ENCODE data around the gene PARD3. TPM values are rescaled to one million over a fixed set of nuclear protein-coding genes. Genes with fewer than 3 reads are reported as not detected.

Gene PARD3
- polyA plus RNA-seq, 1 donor from 2014 or later: 12.4 TPM

DNA sequence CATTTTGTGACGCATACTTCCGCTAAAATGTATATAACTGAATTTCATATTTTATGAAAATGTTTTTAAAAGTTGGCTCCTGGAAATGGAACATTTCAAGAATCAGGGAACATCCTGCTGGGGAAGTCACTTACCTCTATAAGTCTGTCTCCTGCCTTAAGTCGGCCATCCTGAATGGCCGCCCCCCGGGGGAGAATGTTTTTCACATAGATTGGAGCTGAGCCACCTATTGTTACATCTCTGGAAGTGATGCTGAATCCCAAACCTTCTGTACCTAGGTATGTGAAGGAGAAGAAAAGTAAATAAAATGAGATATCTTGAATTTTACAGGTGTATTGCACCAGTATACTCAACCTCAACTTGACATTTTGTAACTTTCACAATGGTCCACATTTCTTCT is 437.3 kb downstream of the PARD3 start:
- Histone ChIP-seq H3K4me3 (ENCODE audit: low read length) (no peak overlapping the region), H3K27me3 (ENCODE audit: insufficient read depth, low read depth, low read length) (no peaks in the 10 kb centered on the region), H2AFZ (ENCODE audit: low read depth, low read length) (no peak overlapping the region), H3K9me3 (ENCODE audit: low read length) (no peaks in the 10 kb centered on the region), H4K20me1 (ENCODE audit: insufficient read depth) (no peaks in the 10 kb centered on the region), H3K36me3 (ENCODE audit: insufficient read depth, low read length) (no peaks in the 10 kb centered on the region), H3F3A (ENCODE audit: insufficient read depth, low read length, poor library complexity, severe bottlenecking) (no peaks in the 10 kb centered on the region), H3K27ac (ENCODE audit: low read length) (no peak overlapping the region), H3K4me2 (ENCODE audit: low read length) (no peak overlapping the region), H3K79me2 (replicated peaks; ENCODE audit: insufficient read depth, low read length) (no peaks in the 10 kb centered on the region), H3K9ac (ENCODE audit: low read length) (no peak overlapping the region), H3K9me2 (ENCODE audit: insufficient read depth, low read length) (no peaks in the 10 kb centered on the region)
- TF ChIP-seq MXI1 (conservative IDR thresholded peaks at IDR 0.05; ENCODE audit: poor library complexity, severe bottlenecking) (no peak), EP300 (conservative IDR thresholded peaks at IDR 0.05; ENCODE audit: poor library complexity, severe bottlenecking) (no peak), SMC3 (conservative IDR thresholded peaks at IDR 0.05; ENCODE audit: poor library complexity) (no peak), POLR2AphosphoS5 (IDR thresholded peaks at IDR 0.05) (no peak), EZH2 (IDR thresholded peaks at IDR 0.05; ENCODE audit: borderline replicate concordance, insufficient read depth, low read length, poor library complexity, severe bottlenecking) (no peak)
- TF ChIP-seq, protein P1, sequence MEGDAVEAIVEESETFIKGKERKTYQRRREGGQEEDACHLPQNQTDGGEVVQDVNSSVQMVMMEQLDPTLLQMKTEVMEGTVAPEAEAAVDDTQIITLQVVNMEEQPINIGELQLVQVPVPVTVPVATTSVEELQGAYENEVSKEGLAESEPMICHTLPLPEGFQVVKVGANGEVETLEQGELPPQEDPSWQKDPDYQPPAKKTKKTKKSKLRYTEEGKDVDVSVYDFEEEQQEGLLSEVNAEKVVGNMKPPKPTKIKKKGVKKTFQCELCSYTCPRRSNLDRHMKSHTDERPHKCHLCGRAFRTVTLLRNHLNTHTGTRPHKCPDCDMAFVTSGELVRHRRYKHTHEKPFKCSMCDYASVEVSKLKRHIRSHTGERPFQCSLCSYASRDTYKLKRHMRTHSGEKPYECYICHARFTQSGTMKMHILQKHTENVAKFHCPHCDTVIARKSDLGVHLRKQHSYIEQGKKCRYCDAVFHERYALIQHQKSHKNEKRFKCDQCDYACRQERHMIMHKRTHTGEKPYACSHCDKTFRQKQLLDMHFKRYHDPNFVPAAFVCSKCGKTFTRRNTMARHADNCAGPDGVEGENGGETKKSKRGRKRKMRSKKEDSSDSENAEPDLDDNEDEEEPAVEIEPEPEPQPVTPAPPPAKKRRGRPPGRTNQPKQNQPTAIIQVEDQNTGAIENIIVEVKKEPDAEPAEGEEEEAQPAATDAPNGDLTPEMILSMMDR (IDR thresholded peaks at IDR 0.05; ENCODE audit: poor library complexity, severe bottlenecking): no peak

DNA sequence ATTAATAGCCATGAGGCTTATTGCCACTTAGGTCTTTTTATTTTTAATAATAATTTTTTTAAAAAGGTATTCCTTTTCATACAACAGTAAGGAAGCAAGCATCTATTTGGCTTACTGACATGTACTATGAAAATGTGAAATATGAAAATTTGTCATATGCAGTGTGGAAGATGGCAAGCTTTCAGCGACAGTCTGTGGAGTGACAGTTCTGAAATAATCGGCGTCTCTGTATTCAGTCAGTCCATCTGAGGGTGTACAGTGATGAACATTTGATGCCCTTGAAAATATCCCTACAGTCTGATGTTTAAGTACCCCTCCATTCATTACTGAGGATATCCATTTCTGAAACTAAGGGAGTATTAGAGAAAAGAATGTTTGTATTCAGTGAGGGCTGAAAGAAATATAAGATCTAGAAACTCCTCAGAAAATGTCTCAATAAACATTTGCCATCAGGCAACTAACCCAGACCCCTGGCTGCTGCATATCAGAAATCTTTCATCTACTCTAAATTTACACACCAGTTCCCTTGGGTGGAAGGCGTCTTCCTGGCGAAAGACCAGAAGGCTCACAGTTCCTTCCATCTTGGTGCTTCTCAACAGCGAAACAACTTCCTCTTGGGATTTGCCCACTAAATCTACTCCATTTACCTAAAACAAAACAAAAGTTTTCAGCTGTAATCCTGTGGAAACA is 440.6 kb downstream of the PARD3 start:
- Histone ChIP-seq H3K36me3 (ENCODE audit: insufficient read depth, low read length) (no peaks in the 10 kb centered on the region), H3F3A (ENCODE audit: insufficient read depth, low read length, poor library complexity, severe bottlenecking) (no peaks in the 10 kb centered on the region), H2AFZ (ENCODE audit: low read depth, low read length) (no peak overlapping the region), H3K79me2 (replicated peaks; ENCODE audit: insufficient read depth, low read length) (no peaks in the 10 kb centered on the region), H3K27me3 (ENCODE audit: insufficient read depth, low read depth, low read length) (no peaks in the 10 kb centered on the region), H3K9ac (ENCODE audit: low read length) (no peak overlapping the region), H3K27ac (ENCODE audit: low read length) (peak overlapping the region; percentile 12), H3K4me2 (ENCODE audit: low read length) (no peak overlapping the region), H3K4me3 (ENCODE audit: low read length) (no peak overlapping the region), H4K20me1 (ENCODE audit: insufficient read depth) (no peaks in the 10 kb centered on the region), H3K9me2 (ENCODE audit: insufficient read depth, low read length) (no peaks in the 10 kb centered on the region), H3K9me3 (ENCODE audit: low read length) (no peaks in the 10 kb centered on the region)
- TF ChIP-seq EP300 (conservative IDR thresholded peaks at IDR 0.05; ENCODE audit: poor library complexity, severe bottlenecking): peak; percentile 51
- TF ChIP-seq, protein P2, sequence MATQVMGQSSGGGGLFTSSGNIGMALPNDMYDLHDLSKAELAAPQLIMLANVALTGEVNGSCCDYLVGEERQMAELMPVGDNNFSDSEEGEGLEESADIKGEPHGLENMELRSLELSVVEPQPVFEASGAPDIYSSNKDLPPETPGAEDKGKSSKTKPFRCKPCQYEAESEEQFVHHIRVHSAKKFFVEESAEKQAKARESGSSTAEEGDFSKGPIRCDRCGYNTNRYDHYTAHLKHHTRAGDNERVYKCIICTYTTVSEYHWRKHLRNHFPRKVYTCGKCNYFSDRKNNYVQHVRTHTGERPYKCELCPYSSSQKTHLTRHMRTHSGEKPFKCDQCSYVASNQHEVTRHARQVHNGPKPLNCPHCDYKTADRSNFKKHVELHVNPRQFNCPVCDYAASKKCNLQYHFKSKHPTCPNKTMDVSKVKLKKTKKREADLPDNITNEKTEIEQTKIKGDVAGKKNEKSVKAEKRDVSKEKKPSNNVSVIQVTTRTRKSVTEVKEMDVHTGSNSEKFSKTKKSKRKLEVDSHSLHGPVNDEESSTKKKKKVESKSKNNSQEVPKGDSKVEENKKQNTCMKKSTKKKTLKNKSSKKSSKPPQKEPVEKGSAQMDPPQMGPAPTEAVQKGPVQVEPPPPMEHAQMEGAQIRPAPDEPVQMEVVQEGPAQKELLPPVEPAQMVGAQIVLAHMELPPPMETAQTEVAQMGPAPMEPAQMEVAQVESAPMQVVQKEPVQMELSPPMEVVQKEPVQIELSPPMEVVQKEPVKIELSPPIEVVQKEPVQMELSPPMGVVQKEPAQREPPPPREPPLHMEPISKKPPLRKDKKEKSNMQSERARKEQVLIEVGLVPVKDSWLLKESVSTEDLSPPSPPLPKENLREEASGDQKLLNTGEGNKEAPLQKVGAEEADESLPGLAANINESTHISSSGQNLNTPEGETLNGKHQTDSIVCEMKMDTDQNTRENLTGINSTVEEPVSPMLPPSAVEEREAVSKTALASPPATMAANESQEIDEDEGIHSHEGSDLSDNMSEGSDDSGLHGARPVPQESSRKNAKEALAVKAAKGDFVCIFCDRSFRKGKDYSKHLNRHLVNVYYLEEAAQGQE (IDR thresholded peaks at IDR 0.05; ENCODE audit: borderline replicate concordance): no peak
- no peak for TF ChIP-seq TAF1 (IDR thresholded peaks at IDR 0.05; ENCODE audit: low read depth)
- TF ChIP-seq EZH2 (IDR thresholded peaks at IDR 0.05; ENCODE audit: borderline replicate concordance, insufficient read depth, low read length, poor library complexity, severe bottlenecking): no peak
- TF ChIP-seq, protein P1 (IDR thresholded peaks at IDR 0.05; ENCODE audit: poor library complexity, severe bottlenecking): no peak
- no peak for TF ChIP-seq SMC3 (conservative IDR thresholded peaks at IDR 0.05; ENCODE audit: poor library complexity)
- no peak for TF ChIP-seq MXI1 (conservative IDR thresholded peaks at IDR 0.05; ENCODE audit: poor library complexity, severe bottlenecking)
- TF ChIP-seq RAD21 (conservative IDR thresholded peaks at IDR 0.05): no peak
- TF ChIP-seq POLR2AphosphoS5 (IDR thresholded peaks at IDR 0.05): peak; percentile 26
